ENCODE data around the gene BASP1. TPM values are rescaled to one million over a fixed set of nuclear protein-coding genes. Genes with fewer than 3 reads are reported as not detected.

The BASP1 gene, protein sequence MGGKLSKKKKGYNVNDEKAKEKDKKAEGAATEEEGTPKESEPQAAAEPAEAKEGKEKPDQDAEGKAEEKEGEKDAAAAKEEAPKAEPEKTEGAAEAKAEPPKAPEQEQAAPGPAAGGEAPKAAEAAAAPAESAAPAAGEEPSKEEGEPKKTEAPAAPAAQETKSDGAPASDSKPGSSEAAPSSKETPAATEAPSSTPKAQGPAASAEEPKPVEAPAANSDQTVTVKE
- 10 to 100 TPM; 60.3 to 63.0 TPM for total RNA-seq
- polyA plus RNA-seq (2013, experiment 1 of 2): 230 TPM
- 203 TPM for polyA plus RNA-seq (2013, experiment 2 of 2)
- long read RNA-seq, experiment 1, partial matches to known transcripts: 53 of 55 reads
- long read RNA-seq, experiment 1, other reads (novel, unspliced or antisense): 1 of 55 reads
- long read RNA-seq, experiment 2, transcript BASP1-201 (2 exons, 1,878 nt): major isoform, 65 of 79 reads
- long read RNA-seq, experiment 2, partial matches to known transcripts: 13 of 79 reads
- long read RNA-seq, experiment 2, other reads (novel, unspliced or antisense): 1 of 79 reads
- long read RNA-seq, experiment 3, partial matches to known transcripts: 0 of 3 reads
- long read RNA-seq, experiment 3, other reads (novel, unspliced or antisense): 1 of 3 reads
- long read RNA-seq, experiment 4, partial matches to known transcripts: 62 of 63 reads
- long read RNA-seq, experiment 4, other reads (novel, unspliced or antisense): 1 of 63 reads

DNA sequence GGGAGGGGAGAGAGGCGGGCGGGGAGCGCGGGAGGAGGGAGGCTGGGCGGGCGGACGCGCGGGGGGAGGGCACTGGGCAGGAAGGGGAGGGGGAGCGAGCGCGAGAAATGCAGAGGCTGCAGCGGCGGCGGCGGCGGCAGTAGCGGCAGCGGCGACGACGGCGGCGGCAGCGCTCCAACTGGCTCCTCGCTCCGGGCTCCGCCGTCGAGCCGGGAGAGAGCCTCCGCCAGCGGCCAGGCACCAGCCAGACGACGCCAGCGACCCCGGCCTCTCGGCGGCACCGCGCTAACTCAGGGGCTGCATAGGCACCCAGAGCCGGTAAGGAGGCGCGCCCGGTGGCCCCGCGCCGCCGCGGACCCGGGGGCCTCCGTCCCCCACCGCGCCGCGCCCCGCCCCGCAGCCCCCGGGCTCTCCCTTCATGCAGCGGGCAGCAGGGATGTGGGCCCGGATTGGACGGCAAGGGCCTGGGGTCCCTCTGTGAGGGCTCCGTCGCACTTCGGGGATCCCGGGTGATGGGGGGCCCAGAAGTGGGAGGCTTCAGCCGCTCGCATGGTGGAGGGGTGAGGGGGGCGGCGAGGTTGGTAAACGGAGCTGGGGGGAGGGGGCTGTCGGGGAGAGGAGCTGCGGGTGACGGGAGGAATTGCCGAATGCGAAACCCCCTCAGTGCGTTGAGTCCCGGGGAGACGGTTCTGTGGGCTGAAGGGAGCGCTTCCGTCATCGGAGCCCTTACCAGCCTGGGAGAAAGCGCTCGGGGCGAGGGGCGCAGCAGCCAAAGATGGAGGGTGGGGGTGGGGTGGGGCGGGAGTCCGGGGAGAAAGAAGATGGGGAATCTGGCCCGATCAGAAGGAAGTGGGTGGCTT lies at the start of gene BASP1:
Gene BASP1, plus strand, starts transcription at position 139 of the 860 bp plus-strand sequence. CDS start 57,586 bp downstream, outside the sequence.
- H3K4me3 Mint-ChIP-seq: peak within 1 kb of the TSS; percentile 90
- 0% methylated on average over 20 to 89 of the region's 89 CpGs for WGBS, 2 experiments (ENCODE audit: insufficient coverage in 1 of 2, insufficient read length in 1 of 2)
- H3K27ac ChIP-seq (ENCODE audit: low read depth, low read length): peak within 1 kb of the TSS; percentile 91
- peak; percentile 93 for DNase-seq
- peaks cover 7% of the 10 kb centered on the region for H3K27me3 Mint-ChIP-seq (ENCODE audit: insufficient read depth)
- H3K4me3 ChIP-seq (ENCODE audit: low read length): peak within 1 kb of the TSS; percentile 92
- H3K9me3 ChIP-seq (ENCODE audit: control insufficient read depth, low read length): no peaks in the 10 kb centered on the region
- peaks cover 2% of the 10 kb centered on the region for H3K9me3 Mint-ChIP-seq
- H3K9ac ChIP-seq (ENCODE audit: extremely low read depth, low read length, poor library complexity, severe bottlenecking): peak within 1 kb of the TSS; percentile 82
- H3K36me3 ChIP-seq (ENCODE audit: control insufficient read depth, insufficient read depth, low read length): peaks cover 13% of the 10 kb centered on the region
- H3K36me3 Mint-ChIP-seq (ENCODE audit: low read depth): no peaks in the 10 kb centered on the region
- no peaks in the 10 kb centered on the region for H3K27me3 ChIP-seq (ENCODE audit: control insufficient read depth, insufficient read depth, low read length, poor library complexity, severe bottlenecking)
- TF ChIP-seq, protein P1, sequence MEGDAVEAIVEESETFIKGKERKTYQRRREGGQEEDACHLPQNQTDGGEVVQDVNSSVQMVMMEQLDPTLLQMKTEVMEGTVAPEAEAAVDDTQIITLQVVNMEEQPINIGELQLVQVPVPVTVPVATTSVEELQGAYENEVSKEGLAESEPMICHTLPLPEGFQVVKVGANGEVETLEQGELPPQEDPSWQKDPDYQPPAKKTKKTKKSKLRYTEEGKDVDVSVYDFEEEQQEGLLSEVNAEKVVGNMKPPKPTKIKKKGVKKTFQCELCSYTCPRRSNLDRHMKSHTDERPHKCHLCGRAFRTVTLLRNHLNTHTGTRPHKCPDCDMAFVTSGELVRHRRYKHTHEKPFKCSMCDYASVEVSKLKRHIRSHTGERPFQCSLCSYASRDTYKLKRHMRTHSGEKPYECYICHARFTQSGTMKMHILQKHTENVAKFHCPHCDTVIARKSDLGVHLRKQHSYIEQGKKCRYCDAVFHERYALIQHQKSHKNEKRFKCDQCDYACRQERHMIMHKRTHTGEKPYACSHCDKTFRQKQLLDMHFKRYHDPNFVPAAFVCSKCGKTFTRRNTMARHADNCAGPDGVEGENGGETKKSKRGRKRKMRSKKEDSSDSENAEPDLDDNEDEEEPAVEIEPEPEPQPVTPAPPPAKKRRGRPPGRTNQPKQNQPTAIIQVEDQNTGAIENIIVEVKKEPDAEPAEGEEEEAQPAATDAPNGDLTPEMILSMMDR (conservative IDR thresholded peaks at IDR 0.05): no peak
- peak within 1 kb of the TSS; percentile 89 for H3K27ac Mint-ChIP-seq
- H3K4me1 ChIP-seq (ENCODE audit: control insufficient read depth, insufficient read depth, low read length): peaks cover 7% of the 10 kb centered on the region
- H3K4me1 Mint-ChIP-seq: peaks cover 24% of the 10 kb centered on the region

DNA sequence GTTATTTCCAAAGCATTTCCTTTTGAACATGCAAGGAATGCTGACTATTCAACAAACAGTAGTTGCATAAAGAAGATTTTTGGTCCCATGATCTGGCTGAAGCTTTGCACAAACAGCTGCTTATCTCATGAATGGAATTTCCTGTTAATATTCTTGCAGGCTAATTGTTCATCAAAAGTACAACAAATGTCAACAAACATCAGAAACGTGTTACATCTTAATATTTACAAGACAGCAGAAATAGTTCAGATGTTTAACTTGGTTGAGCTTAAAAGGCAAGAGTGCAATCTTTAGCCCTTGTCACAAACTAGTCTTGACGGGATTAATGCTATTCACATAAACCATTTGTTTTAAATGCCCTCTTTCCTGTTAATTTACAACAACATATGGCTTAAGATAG lies 47.9 kb upstream of the BASP1 start:
- Histone ChIP-seq H3K4me1 (ENCODE audit: control insufficient read depth, insufficient read depth, low read length) (peaks cover 8% of the 10 kb centered on the region), H3K36me3 (ENCODE audit: control insufficient read depth, insufficient read depth, low read length) (no peaks in the 10 kb centered on the region), H3K4me3 (ENCODE audit: low read length) (no peak overlapping the region), H3K27me3 (ENCODE audit: control insufficient read depth, insufficient read depth, low read length, poor library complexity, severe bottlenecking) (no peaks in the 10 kb centered on the region), H3K9me3 (ENCODE audit: control insufficient read depth, low read length) (no peaks in the 10 kb centered on the region), H3K27ac (ENCODE audit: low read depth, low read length) (no peak overlapping the region), H3K9ac (ENCODE audit: extremely low read depth, low read length, poor library complexity, severe bottlenecking) (no peak overlapping the region)
- 43 to 57% methylated on average over 1 to 2 of the region's 2 CpGs for whole genome bisulfite sequencing, 2 experiments (ENCODE audit: insufficient coverage in 1 of 2, insufficient read length in 1 of 2)
- H3K4me3 Mint-ChIP-seq: no peak overlapping the region
- DNase-seq: no peak
- no peaks in the 10 kb centered on the region for H3K27me3 Mint-ChIP-seq (ENCODE audit: insufficient read depth)
- H3K27ac Mint-ChIP-seq: peak overlapping the region; percentile 56
- no peaks in the 10 kb centered on the region for H3K36me3 Mint-ChIP-seq (ENCODE audit: low read depth)
- peaks cover 42% of the 10 kb centered on the region for H3K4me1 Mint-ChIP-seq
- no peaks in the 10 kb centered on the region for H3K9me3 Mint-ChIP-seq
- TF ChIP-seq, protein P1 (conservative IDR thresholded peaks at IDR 0.05): no peak

DNA sequence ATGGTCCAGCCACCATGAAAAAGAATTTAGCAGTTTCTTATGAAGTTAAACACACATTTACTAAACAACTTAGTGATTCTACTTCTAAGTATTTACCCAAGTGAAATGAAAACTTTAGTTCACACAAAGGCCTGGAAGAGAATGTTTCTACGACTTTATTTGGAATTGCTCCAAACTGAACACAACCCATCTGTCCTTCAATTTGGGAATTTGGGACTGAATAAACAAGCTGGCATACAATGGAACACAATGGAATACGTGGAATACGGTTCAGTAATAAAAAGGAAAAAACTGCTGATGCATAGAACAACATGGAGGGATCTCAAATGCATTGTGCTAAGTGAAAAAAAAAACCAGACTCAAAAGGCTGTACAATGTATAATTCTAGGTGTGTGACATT lies 44.6 kb upstream of the BASP1 start:
- 95 to 98% methylated on average over 3 of the region's 3 CpGs for WGBS, 2 experiments (ENCODE audit: insufficient coverage in 1 of 2, insufficient read length in 1 of 2)
- no peak overlapping the region for H3K9ac ChIP-seq (ENCODE audit: extremely low read depth, low read length, poor library complexity, severe bottlenecking)
- Mint-ChIP-seq H3K27me3 (ENCODE audit: insufficient read depth) (no peaks in the 10 kb centered on the region), H3K9me3 (no peaks in the 10 kb centered on the region), H3K4me1 (peaks cover 25% of the 10 kb centered on the region), H3K27ac (no peak overlapping the region), H3K4me3 (no peak overlapping the region), H3K36me3 (ENCODE audit: low read depth) (no peaks in the 10 kb centered on the region)
- no peak overlapping the region for H3K27ac ChIP-seq (ENCODE audit: low read depth, low read length)
- no peaks in the 10 kb centered on the region for H3K27me3 ChIP-seq (ENCODE audit: control insufficient read depth, insufficient read depth, low read length, poor library complexity, severe bottlenecking)
- no peaks in the 10 kb centered on the region for H3K36me3 ChIP-seq (ENCODE audit: control insufficient read depth, insufficient read depth, low read length)
- peaks cover 3% of the 10 kb centered on the region for H3K4me1 ChIP-seq (ENCODE audit: control insufficient read depth, insufficient read depth, low read length)
- no peak for DNase-seq
- TF ChIP-seq, protein P1 (conservative IDR thresholded peaks at IDR 0.05): no peak
- no peaks in the 10 kb centered on the region for H3K9me3 ChIP-seq (ENCODE audit: control insufficient read depth, low read length)
- no peak overlapping the region for H3K4me3 ChIP-seq (ENCODE audit: low read length)
